Left colon (tissue), 2 donors: ENCODE measurements around the gene DLEC1. TPM values are rescaled to one million over a fixed set of nuclear protein-coding genes. Genes with fewer than 3 reads are reported as not detected.

Experiments used
- ATAC-seq: fragments of 200-7000 bp; cut with Tn5 transposase; one replicate; pipeline ENCODE4 v1.9.1; 2020; ENCODE audit warnings: mild to moderate bottlenecking, moderate library complexity
- DNase-seq, 2 donors: peaks; one replicate each; pipeline ENCODE4 v3.0.0-alpha.2; 2020
- intact Hi-C, 2 donors: fragments of 100-400 bp; cut with DNase I in 1 of 2; cut with micrococcal nuclease in 1 of 2; formaldehyde crosslinking; loops; one replicate each; pipeline versions ENCODE4 v1.11.2 to v1.14.0; 2022; cut with DNase I, micrococcal nuclease
- total RNA-seq, 2 donors: library from RNA; stranded (reverse); fragmentation: NEBNext Ultra II Directional; extraction: Animal tissue kit (Norgen Biotek cat#: 25700); gene quantifications; one replicate each; pipeline ENCODE4 v1.2.1, GENCODE V29; 2021
- donor health status: DM: no; HTN: no; CAD: no.
- donor health status: DM: yes; HTN: yes; CAD: no.

The DLEC1 gene
- total RNA-seq, 2 donors from 2014 or later, result 1.5 to 2.1 TPM

- no peak for DNase-seq
- no peak for ATAC-seq
- intact Hi-C loops, result no loop called here
Measured at GRCh38 chr3:38011111-38011510, 27.9 kb upstream of the DLEC1 start.

DNA sequence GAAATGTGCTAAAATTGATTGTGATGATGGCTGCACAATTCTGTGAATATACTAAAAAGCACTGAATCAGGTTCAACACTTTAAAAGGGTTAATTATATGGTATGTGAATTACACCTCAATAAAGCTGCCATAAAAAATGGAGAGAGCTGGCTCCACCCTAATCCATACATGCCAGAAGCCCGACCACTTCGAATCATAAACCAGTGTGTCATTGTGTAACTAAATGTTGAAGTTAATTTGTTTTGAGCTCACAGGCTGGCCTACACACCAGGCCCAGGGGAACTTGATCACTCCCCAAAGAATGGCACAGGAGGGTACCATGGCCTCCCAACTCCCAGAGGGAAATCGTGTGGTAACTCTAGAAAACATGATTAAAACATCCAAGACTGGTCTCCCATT lies 23.5 kb upstream of the DLEC1 start:
- intact Hi-C loops, result no loop called here
- DNase-seq (no peak), ATAC-seq (peak; percentile 79)

- no peak for DNase-seq
- peak; percentile 3 for ATAC-seq
- intact Hi-C loops, result no loop called here
Measured at GRCh38 chr3:38015984-38016383, 23.0 kb upstream of the DLEC1 start.

GRCh38 chr3:38016410-38016809 lies 22.6 kb upstream of the DLEC1 start:
- intact Hi-C loops, result no loop called here
- ATAC-seq, result no peak
- DNase-seq, result no peak

DNA sequence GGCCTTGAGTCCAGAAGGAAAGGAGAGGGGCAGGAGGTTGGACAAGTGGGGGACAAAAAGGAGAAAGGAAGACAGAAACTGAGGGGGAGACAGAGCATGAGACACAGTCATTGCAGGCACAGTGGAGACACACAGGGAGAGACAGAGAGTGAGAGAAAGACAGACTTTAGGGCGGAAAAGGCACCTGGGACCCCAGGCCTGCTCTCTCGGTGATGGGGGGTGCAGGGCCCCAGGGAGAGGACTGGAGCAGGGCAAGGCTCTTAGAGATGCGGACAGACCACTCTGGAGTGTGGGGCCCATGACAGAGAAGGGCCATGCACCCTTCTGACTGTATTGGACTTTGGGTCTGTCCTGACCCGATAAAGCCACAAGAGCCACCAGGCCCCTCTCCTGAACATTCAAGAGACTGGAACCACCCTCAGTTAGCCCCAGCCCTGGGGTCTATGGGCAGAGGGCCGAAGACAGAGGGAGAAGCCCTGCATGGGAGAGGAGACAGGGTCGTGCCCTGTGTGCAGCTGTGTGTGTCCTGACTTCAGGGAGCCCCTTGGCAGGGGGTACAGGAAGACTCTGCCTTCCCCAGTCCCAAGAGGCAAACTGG lies 22.1 kb upstream of the DLEC1 start:
- intact Hi-C loops, result no loop called here
- ATAC-seq (no peak), DNase-seq (peak in 1 of 2 donors; percentile 22)

DNA sequence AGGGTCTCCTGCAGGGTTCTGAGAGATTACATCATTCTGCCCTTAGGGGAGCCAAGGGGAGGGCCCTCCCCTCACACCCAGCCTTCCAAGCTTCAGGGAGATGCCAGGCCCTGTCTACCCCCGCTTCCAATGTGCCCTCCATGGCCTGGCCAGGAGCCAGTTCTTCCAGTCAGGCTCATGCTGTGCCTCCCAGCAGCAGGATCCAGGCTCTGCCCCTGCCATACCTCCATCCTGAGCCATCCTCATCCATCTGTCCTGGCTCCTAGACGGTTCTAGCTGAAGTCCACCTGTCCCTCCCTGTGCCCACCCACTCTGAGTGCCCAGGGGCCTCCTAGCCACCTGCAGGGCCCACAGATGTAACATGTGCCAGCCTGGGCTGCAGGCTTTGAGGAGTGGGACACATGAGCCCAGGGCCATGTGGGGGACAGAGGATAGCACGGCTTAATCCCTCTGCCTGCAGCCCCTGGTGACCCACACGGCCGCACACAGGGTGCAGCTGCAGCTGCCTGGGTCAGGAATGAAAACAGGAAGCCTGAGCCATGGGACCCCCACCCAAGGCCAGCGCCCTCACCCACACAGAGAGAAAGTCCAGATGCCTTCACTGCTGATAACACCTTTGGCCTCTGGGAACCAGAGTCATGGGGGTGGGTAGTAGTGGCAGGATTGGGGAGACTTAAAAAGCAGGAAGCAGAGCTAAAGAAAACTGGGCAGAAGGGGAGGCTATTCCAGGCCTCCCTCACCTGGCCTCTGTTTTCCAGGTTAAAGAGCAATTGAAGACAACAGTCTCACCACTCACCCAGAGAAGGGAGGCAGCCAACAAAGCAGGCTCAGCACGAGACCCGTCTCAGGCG lies 21.3 kb upstream of the DLEC1 start:
- ATAC-seq, result no peak
- intact Hi-C loops, result no loop called here

DNA sequence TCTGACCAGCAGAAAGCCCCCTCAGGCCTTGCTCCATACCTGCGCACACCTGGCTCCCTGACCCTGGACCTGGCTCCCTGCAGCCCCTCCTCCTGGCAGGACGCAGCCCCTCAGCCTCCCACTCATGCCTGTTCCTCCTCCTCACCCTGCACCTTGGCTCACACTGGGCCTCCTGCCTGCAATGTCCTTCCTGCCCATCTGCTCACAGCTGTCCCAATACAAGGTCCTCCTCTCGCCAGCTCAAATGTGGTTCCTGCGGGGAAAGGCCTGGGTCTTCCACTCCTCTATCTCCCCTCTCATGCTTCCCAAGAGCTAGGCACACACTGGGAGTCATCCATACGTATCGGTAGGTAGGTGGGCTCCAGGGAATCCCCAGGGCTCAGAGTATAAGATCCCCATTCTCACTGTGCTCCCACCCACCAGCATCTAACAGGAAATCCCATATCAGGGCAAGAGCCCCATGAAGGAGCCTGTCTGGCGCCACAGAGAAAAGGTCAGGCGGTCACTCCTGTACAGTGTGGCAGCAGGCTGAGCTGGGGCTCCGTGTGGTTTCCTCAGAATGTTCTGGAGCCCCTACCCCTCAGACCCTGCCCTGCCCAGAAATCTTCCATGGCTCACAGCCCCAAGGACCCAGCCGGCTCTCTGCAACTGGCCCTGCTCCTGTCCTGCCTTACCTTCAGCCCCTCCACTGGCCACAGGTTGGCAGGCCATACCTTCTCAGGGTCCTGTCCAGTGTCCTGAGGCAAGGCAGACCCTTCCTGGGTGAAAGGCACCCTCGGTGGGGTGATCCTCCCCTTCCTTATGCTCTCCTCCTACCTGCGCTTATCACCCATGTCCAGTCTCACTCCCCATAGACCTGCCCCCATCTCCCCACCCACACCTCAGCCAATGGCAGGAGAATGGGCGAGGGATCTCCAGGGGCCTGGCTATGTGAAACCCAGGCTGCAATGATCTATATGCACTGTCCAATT lies 20.4 kb upstream of the DLEC1 start:
- ATAC-seq (no peak), DNase-seq (peak in 1 of 2 donors; percentile 24)
- intact Hi-C loops, result no loop called here

More for the DNA sequence above, 21.3 kb upstream of the DLEC1 start:
- DNase-seq, result peak in 1 of 2 donors; percentile 24

DNA sequence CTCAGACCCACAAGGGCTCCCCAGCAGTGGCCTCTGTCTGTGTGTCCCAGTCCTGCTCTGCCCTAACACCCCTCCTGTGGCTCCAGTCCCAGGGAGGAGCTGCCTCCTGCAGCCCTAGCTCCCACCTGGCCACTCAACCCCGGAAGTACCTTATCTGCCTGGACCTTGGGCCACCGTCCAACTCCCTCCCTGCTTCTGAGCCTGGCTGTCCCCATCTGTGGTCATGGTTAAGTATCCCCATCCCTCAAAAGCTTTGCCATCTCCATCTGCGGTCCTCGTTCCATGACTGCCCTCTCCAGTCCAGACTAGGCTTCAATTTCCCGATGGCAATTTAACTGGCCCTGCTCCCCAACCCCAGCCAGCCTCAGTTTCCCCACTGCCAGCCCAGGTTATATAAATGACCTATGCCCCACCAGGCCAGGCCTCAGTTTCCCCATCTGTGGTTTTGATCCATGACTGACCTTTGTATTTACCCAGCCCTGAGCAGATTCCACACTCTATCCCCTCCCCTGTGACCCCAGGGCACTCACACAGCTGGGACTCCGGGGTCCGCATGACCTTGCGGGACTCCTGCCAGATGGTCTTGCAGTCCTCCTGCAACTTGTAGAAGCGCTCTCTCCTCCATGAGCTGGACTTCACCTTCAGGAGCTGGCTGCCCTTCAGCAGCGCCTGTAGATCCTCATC lies 19.2 kb upstream of the DLEC1 start:
- DNase-seq (peak in 1 of 2 donors; percentile 50), ATAC-seq (no peak)
- intact Hi-C loops, result no loop called here

- intact Hi-C loops, result no loop called here
- ATAC-seq, result no peak
- DNase-seq, result peak in 1 of 2 donors; percentile 23
Measured at GRCh38 chr3:38020342-38020726, 18.7 kb upstream of the DLEC1 start.

DNA sequence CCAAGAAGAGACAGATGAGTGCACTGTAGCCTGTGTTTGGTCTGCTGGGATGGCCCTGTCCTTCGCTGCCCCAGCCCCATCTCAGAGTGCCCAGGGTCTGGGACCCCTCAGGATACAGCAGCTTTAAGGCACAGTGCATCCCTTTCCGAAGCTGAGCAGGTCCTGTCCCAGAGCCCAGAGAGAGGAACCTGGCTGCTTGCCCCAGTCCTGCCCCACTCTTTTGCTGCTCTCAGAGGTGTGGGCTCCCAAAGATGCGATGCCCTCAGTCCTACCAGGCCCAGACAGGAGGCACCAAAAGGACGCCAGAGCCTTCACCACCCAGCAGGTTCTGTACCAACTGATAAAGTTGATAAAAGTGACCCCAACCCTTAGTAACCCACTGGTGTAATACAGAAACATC lies 17.8 kb upstream of the DLEC1 start:
- intact Hi-C loops, result no loop called here
- DNase-seq, result peak in 1 of 2 donors; percentile 21

DNA sequence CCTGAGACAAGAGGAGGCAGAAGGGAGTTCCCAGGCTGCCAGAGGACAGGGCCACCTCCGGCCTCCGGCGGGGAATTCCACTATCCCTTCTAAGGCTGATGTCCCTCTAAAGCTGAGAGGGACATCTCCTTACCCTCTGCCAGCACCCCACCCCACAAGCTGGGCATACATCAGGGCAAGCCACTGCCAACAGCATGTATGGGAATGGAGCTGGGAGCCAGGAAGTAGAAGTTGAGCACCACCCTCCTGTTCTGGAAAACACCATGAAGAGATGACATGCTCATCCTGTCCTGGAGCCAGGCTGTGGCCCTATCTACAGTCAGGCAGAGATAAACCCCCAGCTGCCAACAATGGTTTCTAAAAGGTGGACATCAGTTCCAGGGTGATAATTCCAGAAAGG lies 16.7 kb upstream of the DLEC1 start:
- DNase-seq (peak in 1 of 2 donors; percentile 24), ATAC-seq (no peak)
- intact Hi-C loops, result no loop called here

More for the DNA sequence above, 17.8 kb upstream of the DLEC1 start:
- ATAC-seq, result no peak

DNA sequence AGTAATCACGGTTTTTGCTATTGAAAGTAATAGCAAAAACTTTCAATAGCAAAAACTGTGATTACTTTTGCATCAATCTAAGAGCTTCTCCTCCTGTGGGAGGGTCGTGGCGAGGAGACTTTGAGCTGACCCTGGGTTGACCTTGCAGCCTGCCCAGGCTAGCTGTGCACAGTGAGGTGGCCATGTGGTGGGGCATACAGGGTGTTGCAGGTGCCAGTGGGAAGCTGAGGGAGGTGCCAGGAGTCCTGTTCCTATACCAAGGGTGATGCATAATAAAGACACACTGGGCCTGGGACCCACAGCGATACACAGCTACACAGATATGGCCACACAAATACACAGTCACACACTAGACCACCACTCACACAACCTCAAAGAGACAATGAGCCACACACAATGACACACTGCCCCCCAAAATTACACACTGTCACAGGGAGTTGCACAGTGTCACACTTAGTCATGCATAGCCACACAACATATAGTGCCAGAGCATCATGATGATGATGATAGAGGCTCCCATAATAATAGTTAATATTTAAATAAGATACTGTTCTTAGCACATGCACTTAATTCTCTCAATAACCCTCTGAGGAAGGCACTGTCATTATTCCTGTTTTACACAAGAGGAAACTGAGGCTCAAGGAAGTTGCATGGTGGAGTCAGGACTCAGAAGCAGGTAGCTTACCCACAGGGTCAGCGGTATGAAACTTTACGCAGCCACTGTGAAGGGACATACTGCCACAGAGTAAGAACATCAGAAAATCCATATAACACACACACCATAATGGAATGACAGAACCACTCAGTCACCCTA lies 15.9 kb upstream of the DLEC1 start:
- intact Hi-C loops, result no loop called here
- ATAC-seq (no peak), DNase-seq (peak in 1 of 2 donors; percentile 32)

- DNase-seq (peak in 1 of 2 donors; percentile 23), ATAC-seq (no peak)
- intact Hi-C loops, result no loop called here
Measured at GRCh38 chr3:38026856-38027255, 12.2 kb upstream of the DLEC1 start.

- intact Hi-C loops, result no loop called here
- DNase-seq (no peak), ATAC-seq (no peak)
Measured at GRCh38 chr3:38027466-38028465, 11.2 kb upstream of the DLEC1 start.

DNA sequence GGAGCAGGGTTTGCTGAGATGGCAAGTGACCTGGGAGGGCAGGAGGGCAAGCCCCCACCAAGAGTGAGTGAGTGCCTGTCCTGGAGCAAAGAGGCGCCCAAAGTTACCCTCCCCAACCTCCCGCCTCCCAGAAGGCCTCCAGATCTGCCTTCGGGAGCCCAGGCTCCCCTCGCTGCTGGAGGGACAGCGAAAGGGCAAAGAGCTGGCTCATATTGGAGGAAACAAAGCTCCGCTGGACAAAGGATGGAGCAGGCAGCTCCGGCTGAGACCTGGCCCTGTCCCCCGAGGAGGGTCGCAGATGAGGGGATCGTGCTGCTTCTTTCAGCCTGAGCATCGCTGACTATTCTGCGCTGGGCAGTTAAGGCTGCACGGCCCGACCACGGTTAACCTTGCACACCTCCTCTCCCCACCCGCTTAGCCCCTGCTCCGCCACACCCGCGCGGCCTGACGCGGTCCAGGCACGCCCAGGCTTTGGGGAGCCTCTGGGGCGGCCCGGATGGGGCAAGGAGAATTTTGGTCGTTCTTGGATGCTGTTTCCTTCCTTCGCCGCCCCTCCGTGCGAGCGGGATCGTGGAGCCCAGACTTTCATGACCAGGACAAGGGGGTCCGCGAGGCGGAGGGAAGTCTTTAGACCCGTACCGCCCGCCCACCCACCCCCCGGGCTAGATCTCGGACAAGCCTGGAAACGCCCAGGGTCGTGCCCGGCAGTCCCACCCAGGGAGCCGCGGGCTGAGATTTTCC lies 10.2 kb upstream of the DLEC1 start:
- ATAC-seq, result no peak

More for the DNA sequence above, 10.2 kb upstream of the DLEC1 start:
- DNase-seq, result no peak
- intact Hi-C loops, result no loop called here
